Astrocyte (in vitro differentiated cells and primary cell): Measurements from ENCODE around the gene RIPK1. TPM values are rescaled to one million over a fixed set of nuclear protein-coding genes. Genes with fewer than 3 reads are reported as not detected.

ENCODE experiments used
- DNase-seq: peaks from one replicate; pipeline ENCODE4 v3.0.0-alpha.2; 2010; ENCODE audit warnings: low read depth
- FAIRE-seq: peaks from 2 replicates; lab custom pipeline; 2011; peaks lifted over from hg19 to GRCh38; lab: Jason Lieb, UNC
- H2AFZ ChIP-seq: 2 replicates; pipeline ENCODE4 v1.6.0; 2012; ENCODE audit warnings: low read depth, low read length, inconsistent platforms
- H3K27ac ChIP-seq: 2 replicates; pipeline ENCODE4 v1.5.1; 2011; ENCODE audit warnings: low read depth, low read length, inconsistent platforms
- H3K27me3 ChIP-seq: 2 replicates; pipeline ENCODE4 v1.6.0; 2011; ENCODE audit warnings: low read length, inconsistent platforms; ENCODE audit not compliant: insufficient read depth
- H3K36me3 ChIP-seq: 2 replicates; pipeline ENCODE4 v1.5.1; 2011; ENCODE audit warnings: low read length, inconsistent platforms; ENCODE audit not compliant: insufficient read depth
- H3K4me1 ChIP-seq: 2 replicates; pipeline ENCODE4 v1.5.1; 2011; ENCODE audit warnings: low read length, inconsistent platforms; ENCODE audit not compliant: insufficient read depth
- H3K4me2 ChIP-seq: 2 replicates; pipeline ENCODE4 v1.6.0; 2012; ENCODE audit warnings: low read length, inconsistent platforms
- H3K4me3 ChIP-seq: 2 replicates; pipeline ENCODE4 v1.5.1; 2011; ENCODE audit warnings: low read depth, mild to moderate bottlenecking, low read length, inconsistent platforms; ENCODE audit not compliant: insufficient read depth
- H3K79me2 ChIP-seq: 2 replicates; pipeline ENCODE4 v1.6.0; 2012; ENCODE audit warnings: mild to moderate bottlenecking, low read length, inconsistent platforms; ENCODE audit not compliant: insufficient read depth
- H3K9ac ChIP-seq: 2 replicates; pipeline ENCODE4 v1.6.0; 2012; ENCODE audit warnings: mild to moderate bottlenecking, low read length, inconsistent platforms
- H3K9me3 ChIP-seq: 2 replicates; pipeline ENCODE4 v1.5.1; 2012; ENCODE audit warnings: low read depth, mild to moderate bottlenecking, low read length, inconsistent platforms; ENCODE audit not compliant: insufficient read depth
- H4K20me1 ChIP-seq: 2 replicates; pipeline ENCODE4 v1.6.0; 2012; ENCODE audit warnings: low read length, inconsistent platforms; ENCODE audit not compliant: insufficient read depth
- H3K27ac Mint-ChIP-seq: one replicate; pipeline ENCODE4 v1.8.0; 2021; ENCODE audit warnings: mild to moderate bottlenecking, mixed read lengths; ENCODE audit not compliant: unreplicated experiment
- H3K27me3 Mint-ChIP-seq: one replicate; pipeline ENCODE4 v1.8.0; 2021; ENCODE audit warnings: low read depth, mixed read lengths; ENCODE audit not compliant: unreplicated experiment
- H3K36me3 Mint-ChIP-seq: one replicate; pipeline ENCODE4 v1.8.0; 2021; ENCODE audit warnings: low read depth, mixed read lengths; ENCODE audit not compliant: unreplicated experiment
- H3K4me1 Mint-ChIP-seq: one replicate; pipeline ENCODE4 v1.8.0; 2021; ENCODE audit warnings: low read depth, mixed read lengths; ENCODE audit not compliant: unreplicated experiment
- H3K4me3 Mint-ChIP-seq: one replicate; pipeline ENCODE4 v1.8.0; 2021; ENCODE audit warnings: mild to moderate bottlenecking, moderate library complexity, mixed read lengths; ENCODE audit not compliant: unreplicated experiment
- H3K9me3 Mint-ChIP-seq: one replicate; pipeline ENCODE4 v1.8.0; 2021; ENCODE audit warnings: mild to moderate bottlenecking, mixed read lengths; ENCODE audit not compliant: unreplicated experiment
- CTCF ChIP-seq: IDR thresholded peaks from 2 replicates; pipeline ENCODE4 v1.5.1; 2011; ENCODE audit warnings: low read depth, mild to moderate bottlenecking, inconsistent platforms, low read length, moderate library complexity; ENCODE audit not compliant: insufficient read depth
- EZH2 ChIP-seq: IDR thresholded peaks from 2 replicates; pipeline ENCODE4 v1.6.1; 2012; ENCODE audit warnings: mild to moderate bottlenecking, low read length, inconsistent platforms; ENCODE audit not compliant: insufficient read depth
- total RNA-seq: library from RNA; stranded (reverse); gene quantifications from 2 replicates; pipeline ENCODE4 v1.2.1, GENCODE V29; 2021

RIPK1 gene
- total RNA-seq, 1 donor from 2014 or later, result 21.9 TPM

DNA sequence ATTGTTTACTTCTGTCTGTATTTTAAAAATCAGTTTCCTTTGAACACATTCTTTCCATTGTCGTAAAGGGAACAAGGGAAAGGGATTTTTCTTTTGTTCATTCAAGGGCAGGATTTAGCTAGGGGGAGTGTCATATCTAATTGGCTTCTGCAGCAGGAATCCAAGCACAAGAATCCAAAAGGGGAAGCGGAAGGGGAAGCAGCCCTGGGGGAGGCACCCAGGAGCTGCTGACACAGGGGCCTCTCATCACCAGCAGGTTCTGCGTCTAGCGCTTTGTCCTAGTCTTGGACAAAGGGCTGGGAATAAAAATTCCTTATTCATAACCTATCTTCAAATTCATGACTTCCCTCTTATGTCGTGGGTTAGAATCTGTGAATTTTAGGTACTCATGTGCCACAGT, 13.7 kb downstream of the RIPK1 start:
- H4K20me1 ChIP-seq, result peaks cover 31% of the 10 kb centered on the region
- no peak overlapping the region for H2AFZ ChIP-seq
- FAIRE-seq (no peak), DNase-seq (no peak)
- no peaks in the 10 kb centered on the region for H3K27me3 ChIP-seq
- no peak overlapping the region for H3K9ac ChIP-seq
- H3K36me3 Mint-ChIP-seq, result peaks cover 51% of the 10 kb centered on the region
- peaks cover 24% of the 10 kb centered on the region for H3K79me2 ChIP-seq
- H3K4me1 Mint-ChIP-seq, result no peaks in the 10 kb centered on the region
- H3K4me2 ChIP-seq, result no peak overlapping the region
- H3K4me3 Mint-ChIP-seq, result no peak overlapping the region
- no peak overlapping the region for H3K27ac Mint-ChIP-seq
- no peak overlapping the region for H3K4me3 ChIP-seq
- H3K36me3 ChIP-seq, result peaks cover 58% of the 10 kb centered on the region
- no peak for TF ChIP-seq CTCF
- TF ChIP-seq EZH2, result no peak
- no peaks in the 10 kb centered on the region for H3K9me3 Mint-ChIP-seq
- no peaks in the 10 kb centered on the region for H3K4me1 ChIP-seq
- no peak overlapping the region for H3K27ac ChIP-seq
- H3K27me3 Mint-ChIP-seq, result no peaks in the 10 kb centered on the region
- H3K9me3 ChIP-seq, result no peaks in the 10 kb centered on the region

DNA sequence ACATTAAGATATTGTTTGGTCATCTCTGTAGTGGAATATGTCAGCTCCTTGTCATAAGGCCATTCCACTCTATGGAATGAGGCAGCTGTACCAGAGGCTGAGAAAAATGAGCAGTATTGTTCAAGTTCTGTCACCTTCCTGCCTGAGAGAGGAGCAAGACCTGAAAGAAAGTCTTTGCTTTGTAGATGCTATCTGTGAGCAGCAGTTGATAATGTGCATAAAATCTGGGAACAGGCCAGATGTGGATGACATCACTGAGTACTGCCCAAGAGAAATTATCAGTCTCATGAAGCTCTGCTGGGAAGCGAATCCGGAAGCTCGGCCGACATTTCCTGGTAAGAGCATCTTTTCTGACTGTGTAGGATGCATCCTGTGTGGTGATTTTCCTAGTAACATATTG, 16.8 kb downstream of the RIPK1 start:
- Mint-ChIP-seq H3K4me3 (no peak overlapping the region), H3K36me3 (peaks cover 42% of the 10 kb centered on the region), H3K9me3 (no peaks in the 10 kb centered on the region), H3K27me3 (no peaks in the 10 kb centered on the region), H3K4me1 (peaks cover 7% of the 10 kb centered on the region), H3K27ac (no peak overlapping the region)
- Histone ChIP-seq H3K4me1 (peaks cover 8% of the 10 kb centered on the region), H3K9me3 (no peaks in the 10 kb centered on the region), H3K79me2 (peaks cover 4% of the 10 kb centered on the region), H3K27me3 (no peaks in the 10 kb centered on the region), H3K4me2 (no peak overlapping the region), H4K20me1 (peaks cover 17% of the 10 kb centered on the region), H2AFZ (no peak overlapping the region), H3K36me3 (peaks cover 47% of the 10 kb centered on the region), H3K27ac (no peak overlapping the region), H3K4me3 (no peak overlapping the region), H3K9ac (no peak overlapping the region)
- FAIRE-seq (no peak), DNase-seq (no peak)
- TF ChIP-seq EZH2 (no peak), CTCF (no peak)

GRCh38 chr6:3086282-3086946, 18.1 kb downstream of the RIPK1 start:
- no peaks in the 10 kb centered on the region for H3K27me3 Mint-ChIP-seq
- H3K27ac Mint-ChIP-seq, result no peak overlapping the region
- Histone ChIP-seq H4K20me1 (peaks cover 14% of the 10 kb centered on the region), H3K9ac (no peak overlapping the region), H3K4me3 (no peak overlapping the region), H3K79me2 (peaks cover 4% of the 10 kb centered on the region), H3K4me1 (peaks cover 8% of the 10 kb centered on the region), H3K4me2 (no peak overlapping the region), H3K36me3 (peaks cover 39% of the 10 kb centered on the region), H3K27me3 (no peaks in the 10 kb centered on the region), H3K27ac (no peak overlapping the region), H2AFZ (no peak overlapping the region), H3K9me3 (no peaks in the 10 kb centered on the region)
- no peak for DNase-seq
- TF ChIP-seq CTCF, result no peak
- TF ChIP-seq EZH2, result no peak
- H3K4me1 Mint-ChIP-seq, result peaks cover 7% of the 10 kb centered on the region
- H3K36me3 Mint-ChIP-seq, result peaks cover 42% of the 10 kb centered on the region
- H3K4me3 Mint-ChIP-seq, result no peak overlapping the region
- FAIRE-seq, result no peak
- no peaks in the 10 kb centered on the region for H3K9me3 Mint-ChIP-seq
